HG02973 (cell line): ENCODE data around the gene RFX2.
"Not testable (repeated sequence)": the region's sequence is repeated elsewhere in the genome, so short reads cannot be mapped to it uniquely, and the experiment has no call there.

Source experiments
- ATAC-seq: cut with Tn5 transposase; IDR thresholded peaks from one replicate; pipeline ENCODE4 v1.9.1; 2021; ENCODE audit warnings: moderate library complexity; ENCODE audit not compliant: unreplicated experiment

Gene RFX2

GRCh38 chr19:6076675-6077463, 33.4 kb downstream of the RFX2 start:
- ATAC-seq: no peak

- ATAC-seq: no peak
Measured at GRCh38 chr19:6076291-6076665, 34.0 kb downstream of the RFX2 start.

GRCh38 chr19:6074709-6075403, 35.4 kb downstream of the RFX2 start:
- no peak for ATAC-seq

- no peak for ATAC-seq
Measured at GRCh38 chr19:6073858-6074708, 36.2 kb downstream of the RFX2 start.

- not testable (repeated sequence) for ATAC-seq
Measured at GRCh38 chr19:6073233-6073632, 37.1 kb downstream of the RFX2 start.

- ATAC-seq: no peak
Measured at GRCh38 chr19:6071875-6072274, 38.4 kb downstream of the RFX2 start.

GRCh38 chr19:6070720-6071485, 39.4 kb downstream of the RFX2 start:
- no peak for ATAC-seq

- no peak for ATAC-seq
Measured at GRCh38 chr19:6070207-6070681, 40.1 kb downstream of the RFX2 start.

GRCh38 chr19:6069268-6069791, 41.0 kb downstream of the RFX2 start:
- ATAC-seq: no peak

GRCh38 chr19:6068711-6069110, 41.6 kb downstream of the RFX2 start:
- ATAC-seq: no peak

- no peak for ATAC-seq
Measured at GRCh38 chr19:6067975-6068374, 42.3 kb downstream of the RFX2 start.

GRCh38 chr19:6066661-6067646, 43.3 kb downstream of the RFX2 start:
- ATAC-seq: no peak

GRCh38 chr19:6065685-6066374, 44.5 kb downstream of the RFX2 start:
- ATAC-seq: no peak

- ATAC-seq: no peak
Measured at GRCh38 chr19:6064336-6065073, 45.8 kb downstream of the RFX2 start.

- no peak for ATAC-seq
Measured at GRCh38 chr19:6063576-6064335, 46.5 kb downstream of the RFX2 start.

GRCh38 chr19:6062961-6063575, 47.2 kb downstream of the RFX2 start:
- ATAC-seq: no peak

- no peak for ATAC-seq
Measured at GRCh38 chr19:6062274-6062673, 48.0 kb downstream of the RFX2 start.
